Left renal cortex interstitium (tissue), 4 donors: ENCODE measurements around the gene EZR. TPM values are rescaled to one million over a fixed set of nuclear protein-coding genes. Genes with fewer than 3 reads are reported as not detected.

ENCODE experiments used
- DNase-seq, 4 donors: peaks; one replicate each; pipeline ENCODE4 v3.0.0-alpha.2; 2013; ENCODE audit warnings: low read depth in 4 of 4, low spot score in 2 of 4, missing footprints in 1 of 4
- polyA plus RNA-seq, 4 donors: library from polyadenylated mRNA; unstranded; fragments of 120-200 nt; gene quantifications; one replicate each; pipeline ENCODE4 v1.2.1, GENCODE V29; 2013; ENCODE audit not compliant: insufficient read length in 4 of 4

The EZR gene
- polyA plus RNA-seq, 4 donors = 236 to 273 (median 248) TPM

- no peak for DNase-seq
These were observed 54.2 kb downstream of the EZR start for GRCh38 chr6:158764926-158765325.

DNA sequence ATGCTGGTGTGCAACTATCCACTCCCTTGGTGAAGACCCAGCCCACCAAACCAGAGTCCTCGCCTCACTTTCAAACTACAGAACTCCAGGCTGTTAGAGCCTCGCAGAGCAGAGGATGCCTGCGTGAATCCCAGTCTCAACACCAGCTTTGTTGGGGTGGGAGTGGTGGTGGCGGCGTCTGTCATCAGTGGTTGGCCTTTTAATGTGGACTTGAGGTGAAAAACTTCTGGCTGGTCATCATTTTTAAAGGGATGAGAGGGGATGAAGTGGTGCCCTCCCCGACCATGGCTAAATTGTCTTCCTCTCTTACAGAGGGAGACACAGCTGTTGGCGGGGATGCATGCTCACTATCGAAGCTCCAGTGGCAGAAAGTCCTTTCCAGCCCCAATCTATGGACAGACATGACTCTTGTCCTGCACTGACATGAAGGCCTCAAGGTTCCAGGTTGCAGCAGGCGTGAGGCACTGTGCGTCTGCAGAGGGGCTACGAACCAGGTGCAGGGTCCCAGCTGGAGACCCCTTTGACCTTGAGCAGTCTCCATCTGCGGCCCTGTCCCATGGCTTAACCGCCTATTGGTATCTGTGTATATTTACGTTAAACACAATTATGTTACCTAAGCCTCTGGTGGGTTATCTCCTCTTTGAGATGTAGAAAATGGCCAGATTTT, 54.9 kb downstream of the EZR start:
- no peak for DNase-seq

DNA sequence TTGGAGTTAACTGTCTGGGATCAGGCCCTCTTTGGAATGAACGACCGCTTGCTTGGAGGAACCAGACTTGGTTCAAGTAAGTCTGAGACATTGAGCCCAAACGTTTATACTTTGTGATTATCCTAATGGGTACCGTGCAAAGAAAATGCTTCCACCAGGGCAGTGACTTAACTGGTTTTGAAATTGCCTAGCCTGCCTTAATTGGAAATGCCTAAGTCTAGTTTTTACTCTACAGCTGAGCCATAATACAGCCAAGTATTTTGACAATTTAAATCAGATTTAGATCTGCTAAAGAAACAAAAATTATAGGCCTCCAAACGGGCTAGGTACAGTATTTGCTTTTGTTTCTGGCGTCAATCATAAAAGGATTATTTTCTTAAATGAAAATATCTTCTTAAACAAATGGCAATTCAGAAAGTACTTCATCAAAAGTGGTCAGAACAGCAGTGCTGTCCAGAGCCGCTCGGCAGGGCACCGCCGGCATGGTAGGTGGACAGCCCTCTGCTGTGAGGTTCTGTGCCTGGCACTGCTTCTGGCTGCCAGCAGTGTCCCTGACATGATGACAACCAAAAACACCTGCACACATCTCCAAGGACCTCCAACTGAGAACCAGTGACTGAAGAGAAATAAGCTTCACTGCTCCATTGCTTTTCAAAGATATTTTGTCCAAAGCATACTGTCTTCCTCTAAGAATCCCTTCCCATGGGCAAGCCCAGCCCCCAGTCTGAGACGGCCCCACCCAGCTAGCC, 55.6 kb downstream of the EZR start:
- DNase-seq = no peak

DNA sequence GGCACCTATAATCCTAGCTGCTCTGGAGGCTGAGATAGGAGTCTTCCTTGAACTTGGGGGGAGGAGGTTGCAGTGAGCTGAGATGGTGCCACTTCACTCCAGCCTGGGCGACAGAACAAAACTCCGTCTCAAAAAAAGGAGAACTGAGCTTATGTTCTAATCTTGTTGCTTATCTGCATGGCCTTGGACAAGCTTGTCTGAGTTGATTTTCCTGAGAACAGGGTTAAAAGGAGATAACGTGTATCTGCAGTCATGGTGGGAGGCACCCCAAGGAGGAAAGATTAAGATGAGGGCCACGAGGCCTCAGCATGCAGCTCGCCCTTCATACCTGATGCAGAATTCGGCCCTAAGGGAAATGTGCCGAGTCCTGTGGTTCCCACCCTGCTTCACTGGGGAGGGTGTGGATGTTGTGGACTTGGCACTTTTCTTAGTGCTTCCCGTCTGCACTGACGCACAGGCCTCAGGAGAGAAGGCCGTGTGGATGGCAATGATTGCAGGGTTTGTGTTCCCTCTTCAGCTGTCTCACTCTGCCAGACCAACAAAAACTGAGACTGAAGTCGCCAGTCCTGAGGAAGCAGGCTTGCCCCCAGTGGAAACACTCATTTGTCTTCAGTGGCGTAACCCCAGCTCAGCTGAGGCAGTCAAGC, 56.3 kb downstream of the EZR start:
- no peak for DNase-seq

DNA sequence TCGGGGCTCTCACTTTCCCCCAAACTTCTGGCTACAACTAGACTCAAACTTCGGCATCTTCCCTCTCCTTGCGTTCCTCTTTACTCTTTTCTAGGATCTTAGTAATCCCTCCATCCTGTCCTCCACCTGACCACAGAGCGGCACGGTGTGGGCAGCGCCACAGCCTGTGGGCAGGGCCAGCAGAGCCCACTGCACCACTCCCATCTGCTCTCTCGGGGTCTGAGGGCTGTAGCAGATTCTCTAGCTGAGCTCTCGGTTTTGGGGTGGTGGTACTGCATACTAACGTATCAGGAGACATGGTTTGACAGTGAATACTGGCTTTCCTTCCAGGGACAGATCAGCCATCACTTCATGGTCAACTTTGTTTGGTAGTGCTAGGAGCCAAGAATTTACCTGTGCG, 57.4 kb downstream of the EZR start:
- no peak for DNase-seq

GRCh38 chr6:158760618-158761250, 58.4 kb downstream of the EZR start:
- DNase-seq = no peak

DNA sequence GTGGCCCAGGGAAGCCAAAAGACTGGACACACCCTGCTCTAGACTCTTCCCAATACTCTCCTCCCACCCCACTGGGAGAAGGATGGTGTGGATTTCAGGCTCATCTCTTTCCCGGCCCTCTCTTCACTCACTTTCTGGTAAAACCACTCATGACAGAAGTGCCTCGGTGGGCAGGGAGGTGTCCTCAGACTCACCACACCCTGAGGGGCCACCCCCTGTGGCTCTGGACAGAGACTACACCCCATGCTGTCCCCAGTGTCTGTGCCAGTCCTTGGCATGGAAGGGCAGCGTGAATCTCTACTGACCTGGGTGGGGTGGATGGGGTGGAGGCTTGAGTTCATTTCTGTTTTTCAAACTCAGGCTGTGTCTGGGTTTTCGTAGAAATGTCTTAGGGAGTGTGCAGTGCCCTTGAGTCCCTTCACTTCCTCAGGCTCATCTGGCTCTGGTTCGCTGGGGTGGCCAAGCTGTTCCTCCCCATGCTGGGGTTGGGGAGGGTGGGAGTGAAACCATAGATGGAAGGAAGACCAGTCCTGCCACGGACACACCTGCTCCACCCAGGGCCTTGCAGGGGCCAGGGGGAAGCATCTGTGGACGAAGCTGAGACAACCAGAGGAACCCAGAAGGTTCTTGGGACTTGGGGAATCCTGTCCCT, 59.1 kb downstream of the EZR start:
- DNase-seq = no peak

- DNase-seq = no peak
These were observed 60.2 kb downstream of the EZR start for GRCh38 chr6:158758941-158759479.

GRCh38 chr6:158758451-158758860, 60.7 kb downstream of the EZR start:
- peak in 3 of 4 donors; percentile 39 to 67 (median 53) for DNase-seq

GRCh38 chr6:158757753-158758090, 61.4 kb downstream of the EZR start:
- DNase-seq = no peak

DNA sequence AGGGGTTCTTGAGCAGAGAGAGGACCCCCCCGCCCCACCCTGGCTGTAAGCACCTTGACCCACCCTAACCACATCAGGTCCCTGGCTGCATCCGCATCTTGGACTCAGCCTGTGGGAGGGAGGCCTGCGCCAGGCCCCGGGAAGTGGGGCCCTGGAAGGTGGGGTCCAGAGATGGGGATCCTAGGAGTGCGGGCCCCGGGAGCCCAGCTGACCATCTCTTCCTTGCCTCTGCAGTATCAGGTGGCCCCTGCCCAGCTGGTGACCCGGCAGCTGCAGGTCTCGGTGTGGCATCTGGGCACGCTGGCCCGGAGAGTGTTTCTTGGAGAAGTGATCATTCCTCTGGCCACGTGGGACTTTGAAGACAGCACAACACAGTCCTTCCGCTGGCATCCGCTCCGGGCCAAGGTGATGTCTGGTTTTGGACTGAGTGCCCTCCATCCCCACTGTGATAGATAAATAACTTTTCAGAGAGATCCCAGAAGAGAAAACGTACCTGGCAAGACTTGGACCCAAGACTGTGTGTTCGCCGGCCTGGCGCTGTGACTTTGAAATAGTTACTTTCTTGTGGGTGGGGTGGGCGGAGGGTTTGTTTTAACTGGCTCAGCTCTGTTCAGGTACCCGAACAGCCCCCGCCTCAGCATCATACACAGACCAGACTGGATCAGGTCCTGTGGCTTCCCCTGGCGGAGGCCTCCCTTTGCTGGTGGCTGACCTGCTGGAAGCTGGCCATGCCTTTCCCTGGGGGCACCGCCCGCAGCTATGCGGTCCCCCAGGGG, 62.0 kb downstream of the EZR start:
- DNase-seq = no peak

DNA sequence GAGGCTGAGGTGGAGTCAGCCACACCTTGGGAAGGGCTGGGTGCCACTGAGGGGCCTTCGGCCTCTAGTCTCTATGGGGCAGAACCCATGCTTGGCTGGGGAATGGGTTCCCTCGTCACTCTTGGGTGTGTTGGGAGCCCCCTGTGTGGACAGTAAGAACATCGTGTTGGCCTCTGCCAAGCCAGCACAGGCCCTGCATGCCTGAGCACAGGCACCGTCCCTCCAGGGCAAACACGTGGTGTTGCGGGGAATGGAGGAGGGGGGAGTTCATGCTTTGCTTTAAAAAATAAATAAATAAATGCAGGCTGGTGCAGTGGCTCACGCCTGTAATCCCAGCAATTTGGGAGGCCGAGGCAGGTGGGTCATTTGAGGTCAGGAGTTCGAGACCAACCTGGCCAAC, 63.0 kb downstream of the EZR start:
- no peak for DNase-seq

GRCh38 chr6:158755636-158756035, 63.5 kb downstream of the EZR start:
- DNase-seq = no peak

GRCh38 chr6:158754738-158755137, 64.4 kb downstream of the EZR start:
- DNase-seq = no peak

GRCh38 chr6:158753811-158754210, 65.4 kb downstream of the EZR start:
- no peak for DNase-seq

- no peak for DNase-seq
These were observed 66.6 kb downstream of the EZR start for GRCh38 chr6:158752613-158753012.

GRCh38 chr6:158751921-158752320, 67.2 kb downstream of the EZR start:
- no peak for DNase-seq

DNA sequence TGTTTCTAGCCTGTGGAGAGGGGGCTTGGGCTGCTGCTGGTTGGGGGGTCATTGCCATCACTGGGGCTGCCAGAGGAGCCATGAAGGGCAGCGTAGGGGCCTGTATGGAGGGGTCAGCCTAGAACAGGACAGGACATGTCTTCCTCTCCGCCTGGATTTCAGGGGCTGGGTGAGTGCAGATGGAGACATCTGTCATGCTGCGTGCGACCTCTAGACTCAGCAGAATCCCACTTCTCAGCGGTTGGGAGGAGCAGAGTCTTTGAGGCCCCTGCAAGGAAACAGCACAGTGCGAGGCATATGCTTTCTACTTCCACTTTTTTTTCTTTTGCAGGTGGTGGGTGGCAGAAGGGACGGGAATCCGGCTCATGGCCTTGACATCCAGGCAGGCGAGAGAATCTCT, 67.9 kb downstream of the EZR start:
- no peak for DNase-seq

GRCh38 chr6:158744986-158745430, 74.2 kb downstream of the EZR start:
- no peak for DNase-seq
